Panc1 (cell line): ENCODE measurements around the gene LMCD1.

Experiments used
- CTCF ChIP-seq: fragments of 450-650 bp; IDR thresholded peaks from 2 replicates; pipeline ENCODE4 v1.5.1; 2017; ENCODE audit warnings: mild to moderate bottlenecking
- POLR2AphosphoS5 ChIP-seq: IDR thresholded peaks from 2 replicates; pipeline ENCODE4 v1.6.1; 2012; ENCODE audit warnings: mild to moderate bottlenecking, low read depth, low read length, moderate library complexity
- REST ChIP-seq, 2 experiments: IDR thresholded peaks; 2 replicates each; pipeline ENCODE4 v1.6.1; 2011 to 2012; ENCODE audit warnings: low read depth in 2 of 2, control low read depth in 1 of 2, low read length in 1 of 2, mild to moderate bottlenecking in 1 of 2, moderate library complexity in 1 of 2; ENCODE audit not compliant: insufficient read depth in 1 of 2
- SIN3A ChIP-seq: IDR thresholded peaks from 2 replicates; pipeline ENCODE4 v1.6.1; 2012; ENCODE audit warnings: low read depth, mild to moderate bottlenecking, low read length, moderate library complexity, borderline replicate concordance; ENCODE audit not compliant: insufficient read depth
- TCF7L2 ChIP-seq: IDR thresholded peaks from 2 replicates; pipeline ENCODE4 v1.6.1; 2011; ENCODE audit warnings: mild to moderate bottlenecking, low read depth, low read length, inconsistent platforms

GRCh38 chr3:8579943-8580342 lies 78.3 kb downstream of the LMCD1 start:
- TF ChIP-seq SIN3A, result no peak
- no peak for TF ChIP-seq CTCF
- TF ChIP-seq POLR2AphosphoS5, result no peak
- TF ChIP-seq TCF7L2, result no peak
- TF ChIP-seq REST (IDR thresholded peaks at IDR 0.05; ENCODE audit: insufficient read depth in 1 of 2, low read depth in 2 of 2, low read length in 1 of 2), result no peak
